ENCODE results near the gene C2. TPM values are rescaled to one million over a fixed set of nuclear protein-coding genes. Genes with fewer than 3 reads are reported as not detected.

Gene C2
- total RNA-seq = 1.3 and 3.4 TPM in 2 replicates
- 0.47 TPM for total RNA-seq (2013)
- polyA plus RNA-seq = 0.23 and 0.28 TPM in 2 replicates
- polyA minus RNA-seq = 0.50 TPM in 1 of 2 replicates, not detected in the other

DNA sequence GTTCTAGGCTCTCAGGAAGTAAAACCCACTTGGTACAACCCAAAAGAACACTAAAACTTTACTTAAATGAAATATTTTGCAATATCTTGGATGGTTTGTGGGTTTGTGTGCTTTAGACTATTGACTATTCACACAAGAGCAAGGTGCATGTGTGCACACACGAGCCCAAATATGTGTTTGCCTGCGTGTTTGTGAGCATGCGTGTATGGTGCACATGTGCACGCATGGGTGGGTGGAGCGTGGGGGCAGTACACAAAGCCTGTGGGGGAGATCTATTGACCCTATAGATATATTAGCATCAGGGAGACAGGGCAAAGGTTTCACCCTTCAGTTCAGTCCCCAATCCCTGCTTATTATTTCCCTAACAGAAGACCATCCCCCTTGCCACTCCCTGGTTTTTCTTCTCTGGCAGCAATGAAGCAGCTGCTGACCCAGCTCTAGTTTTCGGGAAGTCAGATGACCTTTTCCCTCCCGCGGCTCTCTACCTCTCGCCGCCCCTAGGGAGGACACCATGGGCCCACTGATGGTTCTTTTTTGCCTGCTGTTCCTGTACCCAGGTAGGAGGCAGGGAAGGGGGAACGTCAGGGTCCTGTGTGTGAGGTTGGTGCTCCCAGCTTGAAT is at the start of gene C2:
C2 (plus strand) TSS at position 476 of the 621 bp plus-strand sequence; CDS start at position 512, 36 bp downstream.
- no peaks in the 10 kb centered on the region for H4K20me1 ChIP-seq (ENCODE audit: control insufficient read depth, insufficient read depth, low read length, poor library complexity, severe bottlenecking)
- no peak within 1 kb of the TSS for H3K9ac ChIP-seq (ENCODE audit: low read length)
- Mint-ChIP-seq H3K27ac (no peak within 1 kb of the TSS), H3K4me1 (no peaks in the 10 kb centered on the region), H3K4me3 (no peak within 1 kb of the TSS), H3K27me3 (peaks cover 7% of the 10 kb centered on the region), H3K9me3 (ENCODE audit: insufficient read depth) (no peaks in the 10 kb centered on the region)
- POLR2A ChIA-PET = no interaction called here
- TF ChIP-seq EZH2 (IDR thresholded peaks at IDR 0.05; ENCODE audit: borderline replicate concordance, insufficient read depth, low read depth, low read length, poor library complexity, severe bottlenecking) = no peak
- TF ChIP-seq, protein P1, sequence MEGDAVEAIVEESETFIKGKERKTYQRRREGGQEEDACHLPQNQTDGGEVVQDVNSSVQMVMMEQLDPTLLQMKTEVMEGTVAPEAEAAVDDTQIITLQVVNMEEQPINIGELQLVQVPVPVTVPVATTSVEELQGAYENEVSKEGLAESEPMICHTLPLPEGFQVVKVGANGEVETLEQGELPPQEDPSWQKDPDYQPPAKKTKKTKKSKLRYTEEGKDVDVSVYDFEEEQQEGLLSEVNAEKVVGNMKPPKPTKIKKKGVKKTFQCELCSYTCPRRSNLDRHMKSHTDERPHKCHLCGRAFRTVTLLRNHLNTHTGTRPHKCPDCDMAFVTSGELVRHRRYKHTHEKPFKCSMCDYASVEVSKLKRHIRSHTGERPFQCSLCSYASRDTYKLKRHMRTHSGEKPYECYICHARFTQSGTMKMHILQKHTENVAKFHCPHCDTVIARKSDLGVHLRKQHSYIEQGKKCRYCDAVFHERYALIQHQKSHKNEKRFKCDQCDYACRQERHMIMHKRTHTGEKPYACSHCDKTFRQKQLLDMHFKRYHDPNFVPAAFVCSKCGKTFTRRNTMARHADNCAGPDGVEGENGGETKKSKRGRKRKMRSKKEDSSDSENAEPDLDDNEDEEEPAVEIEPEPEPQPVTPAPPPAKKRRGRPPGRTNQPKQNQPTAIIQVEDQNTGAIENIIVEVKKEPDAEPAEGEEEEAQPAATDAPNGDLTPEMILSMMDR (IDR thresholded peaks at IDR 0.05) = no peak
- H3K79me2 ChIP-seq (ENCODE audit: control insufficient read depth, insufficient read depth, low read length) = no peaks in the 10 kb centered on the region
- intact Hi-C loops (cut with micrococcal nuclease) = no loop called here
- no peak within 1 kb of the TSS for H3K4me2 ChIP-seq (replicated peaks; ENCODE audit: low read depth, low read length, poor library complexity, severe bottlenecking)
- peaks cover 0 to 8% (median 0%) of the 10 kb centered on the region in 4 experiments for H3K27me3 ChIP-seq (replicated peaks in 1 of 4; ENCODE audit: control extremely low read depth in 1 of 4, control insufficient read depth in 3 of 4, insufficient read depth in 4 of 4, low read length in 3 of 4)
- WGBS (ENCODE audit: insufficient coverage) = 92% methylated on average over 4 of the region's 11 CpGs
- H3K4me3 ChIP-seq (ENCODE audit: control extremely low read depth in 1 of 5, extremely low read depth in 1 of 5, insufficient read depth in 1 of 5, low read depth in 2 of 5, low read length in 4 of 5) = no peak within 1 kb of the TSS
- CTCF ChIA-PET = no interaction called here
- no peaks in the 10 kb centered on the region for H3K36me3 ChIP-seq (replicated peaks in 1 of 2; ENCODE audit: control extremely low read depth in 1 of 2, control insufficient read depth in 1 of 2, extremely low read depth in 1 of 2, insufficient read depth in 2 of 2, low read length in 1 of 2)
- no peak within 1 kb of the TSS for H3K27ac ChIP-seq (ENCODE audit: low read length in 2 of 2)
- no peak for ATAC-seq (ENCODE audit: low read depth)
- H3K4me1 ChIP-seq (ENCODE audit: control insufficient read depth in 2 of 2, insufficient read depth in 2 of 2, low read length in 2 of 2) = no peaks in the 10 kb centered on the region
- no peak within 1 kb of the TSS for H2AFZ ChIP-seq (ENCODE audit: insufficient read depth, low read depth, low read length, poor library complexity, severe bottlenecking)
- H3K9me3 ChIP-seq (ENCODE audit: control extremely low read depth in 1 of 3, control insufficient read depth in 2 of 3, insufficient read depth in 1 of 3, low read length in 2 of 3) = peaks cover 0 to 3% (median 0%) of the 10 kb centered on the region in 3 donors
- DNase-seq = no peak

DNA sequence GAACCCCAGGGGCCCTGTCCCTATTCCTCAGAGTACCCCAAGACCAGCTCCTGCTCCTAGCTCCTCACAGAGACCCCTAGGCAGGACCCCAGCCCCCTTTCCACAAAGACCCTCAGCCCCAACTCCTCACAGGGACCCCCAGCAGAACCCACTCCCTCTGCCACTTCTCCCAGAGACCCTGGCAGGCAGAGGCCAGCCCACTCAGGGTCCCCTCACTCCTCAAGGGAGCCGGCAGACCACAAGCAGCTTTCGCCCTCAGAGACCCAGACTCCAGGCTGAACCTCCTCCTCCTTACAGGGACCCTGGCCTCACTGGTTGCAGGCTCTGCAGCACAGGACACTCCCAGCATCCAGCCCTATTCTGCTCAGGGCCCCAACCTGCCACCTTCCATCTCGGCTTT is 49.3 kb upstream of the C2 start:
- CTCF ChIA-PET = interaction anchor here (0.9 to 1.7 kb wide), 2 partner anchors 14 to 44 kb away, joined by 4 read pairs; no protein-coding TSS in a partner anchor
- Mint-ChIP-seq H3K4me3 (no peak overlapping the region), H3K9me3 (ENCODE audit: insufficient read depth) (no peaks in the 10 kb centered on the region), H3K27me3 (no peaks in the 10 kb centered on the region), H3K4me1 (no peaks in the 10 kb centered on the region), H3K27ac (no peak overlapping the region)
- no peak overlapping the region for H3K4me2 ChIP-seq (replicated peaks; ENCODE audit: low read depth, low read length, poor library complexity, severe bottlenecking)
- no peaks in the 10 kb centered on the region for H4K20me1 ChIP-seq (ENCODE audit: control insufficient read depth, insufficient read depth, low read length, poor library complexity, severe bottlenecking)
- peaks cover 0 to 33% of the 10 kb centered on the region in 2 experiments for H3K36me3 ChIP-seq (replicated peaks in 1 of 2; ENCODE audit: control extremely low read depth in 1 of 2, control insufficient read depth in 1 of 2, extremely low read depth in 1 of 2, insufficient read depth in 2 of 2, low read length in 1 of 2)
- H3K4me1 ChIP-seq (ENCODE audit: control insufficient read depth in 2 of 2, insufficient read depth in 2 of 2, low read length in 2 of 2) = no peaks in the 10 kb centered on the region
- POLR2A ChIA-PET = interaction anchor here (0.6 kb wide), 1 partner anchor 23 kb away, joined by 4 read pairs; the partner anchor contains the start of gene ZBTB12
- H3K27me3 ChIP-seq (replicated peaks in 1 of 4; ENCODE audit: control extremely low read depth in 1 of 4, control insufficient read depth in 3 of 4, insufficient read depth in 4 of 4, low read length in 3 of 4) = no peaks in the 10 kb centered on the region
- intact Hi-C loops (cut with micrococcal nuclease) = no loop called here
- TF ChIP-seq, protein P1 (IDR thresholded peaks at IDR 0.05) = no peak
- TF ChIP-seq EZH2 (IDR thresholded peaks at IDR 0.05; ENCODE audit: borderline replicate concordance, insufficient read depth, low read depth, low read length, poor library complexity, severe bottlenecking) = no peak
- DNase-seq (no peak), ATAC-seq (ENCODE audit: low read depth) (no peak)
- no peak overlapping the region for H3K9ac ChIP-seq (ENCODE audit: low read length)
- 93% methylated on average over 3 of the region's 3 CpGs for WGBS (ENCODE audit: insufficient coverage)
- no peak overlapping the region for H2AFZ ChIP-seq (ENCODE audit: insufficient read depth, low read depth, low read length, poor library complexity, severe bottlenecking)
- no peaks in the 10 kb centered on the region for H3K79me2 ChIP-seq (ENCODE audit: control insufficient read depth, insufficient read depth, low read length)
- no peak overlapping the region for H3K27ac ChIP-seq (ENCODE audit: low read length in 2 of 2)
- no peaks in the 10 kb centered on the region for H3K9me3 ChIP-seq (ENCODE audit: control extremely low read depth in 1 of 3, control insufficient read depth in 2 of 3, insufficient read depth in 1 of 3, low read length in 2 of 3)
- H3K4me3 ChIP-seq (ENCODE audit: control extremely low read depth in 1 of 5, extremely low read depth in 1 of 5, insufficient read depth in 1 of 5, low read depth in 2 of 5, low read length in 4 of 5) = no peak overlapping the region

All from B cell (primary cell).